ENCODE results near the gene BMPR2.

- no peak for TF ChIP-seq SP1 (IDR thresholded peaks at IDR 0.05; ENCODE audit: low read depth)
- TF ChIP-seq EZH2 (IDR thresholded peaks at IDR 0.05): no peak
- TF ChIP-seq, protein P1, sequence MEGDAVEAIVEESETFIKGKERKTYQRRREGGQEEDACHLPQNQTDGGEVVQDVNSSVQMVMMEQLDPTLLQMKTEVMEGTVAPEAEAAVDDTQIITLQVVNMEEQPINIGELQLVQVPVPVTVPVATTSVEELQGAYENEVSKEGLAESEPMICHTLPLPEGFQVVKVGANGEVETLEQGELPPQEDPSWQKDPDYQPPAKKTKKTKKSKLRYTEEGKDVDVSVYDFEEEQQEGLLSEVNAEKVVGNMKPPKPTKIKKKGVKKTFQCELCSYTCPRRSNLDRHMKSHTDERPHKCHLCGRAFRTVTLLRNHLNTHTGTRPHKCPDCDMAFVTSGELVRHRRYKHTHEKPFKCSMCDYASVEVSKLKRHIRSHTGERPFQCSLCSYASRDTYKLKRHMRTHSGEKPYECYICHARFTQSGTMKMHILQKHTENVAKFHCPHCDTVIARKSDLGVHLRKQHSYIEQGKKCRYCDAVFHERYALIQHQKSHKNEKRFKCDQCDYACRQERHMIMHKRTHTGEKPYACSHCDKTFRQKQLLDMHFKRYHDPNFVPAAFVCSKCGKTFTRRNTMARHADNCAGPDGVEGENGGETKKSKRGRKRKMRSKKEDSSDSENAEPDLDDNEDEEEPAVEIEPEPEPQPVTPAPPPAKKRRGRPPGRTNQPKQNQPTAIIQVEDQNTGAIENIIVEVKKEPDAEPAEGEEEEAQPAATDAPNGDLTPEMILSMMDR (IDR thresholded peaks at IDR 0.05 in 2 of 3, conservative IDR thresholded peaks at IDR 0.05 in 1 of 3; ENCODE audit: borderline replicate concordance in 1 of 3, insufficient read depth in 1 of 3, low read depth in 2 of 3, low read length in 2 of 3): no peak
- TF ChIP-seq RAD21 (IDR thresholded peaks at IDR 0.05; ENCODE audit: low read depth): no peak
- TF ChIP-seq JUND (IDR thresholded peaks at IDR 0.05): no peak
Measured at GRCh38 chr2:202460119-202460518, 84.0 kb downstream of the BMPR2 start.

Measured in HCT116 (cell line).